OCI-M1 (cell line): ENCODE data around the gene PPP2R2C.

Experiments used
- DNase-seq: peaks from one replicate; lab custom pipeline; 2025; lab: John Stamatoyannopoulos, UW

The PPP2R2C gene

DNA sequence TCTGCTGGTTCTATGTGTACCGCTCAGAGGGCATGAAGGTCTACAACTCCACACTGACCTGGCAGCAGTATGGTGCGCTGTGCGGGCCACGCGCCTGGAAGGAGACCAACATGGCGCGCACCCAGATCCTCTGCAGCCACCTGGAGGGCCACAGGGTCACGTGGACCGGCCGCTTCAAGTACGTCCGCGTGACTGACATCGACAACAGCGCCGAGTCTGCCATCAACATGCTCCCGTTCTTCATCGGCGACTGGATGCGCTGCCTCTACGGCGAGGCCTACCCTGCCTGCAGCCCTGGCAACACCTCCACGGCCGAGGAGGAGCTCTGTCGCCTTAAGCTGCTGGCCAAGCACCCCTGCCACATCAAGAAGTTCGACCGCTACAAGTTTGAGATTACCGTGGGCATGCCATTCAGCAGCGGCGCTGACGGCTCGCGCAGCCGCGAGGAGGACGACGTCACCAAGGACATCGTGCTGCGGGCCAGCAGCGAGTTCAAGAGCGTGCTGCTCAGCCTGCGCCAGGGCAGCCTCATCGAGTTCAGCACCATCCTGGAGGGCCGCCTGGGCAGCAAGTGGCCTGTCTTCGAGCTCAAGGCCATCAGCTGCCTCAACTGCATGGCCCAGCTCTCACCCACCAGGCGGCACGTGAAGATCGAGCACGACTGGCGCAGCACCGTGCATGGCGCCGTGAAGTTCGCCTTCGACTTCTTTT, 170.5 kb downstream of the PPP2R2C start:
- DNase-seq: no peak

DNA sequence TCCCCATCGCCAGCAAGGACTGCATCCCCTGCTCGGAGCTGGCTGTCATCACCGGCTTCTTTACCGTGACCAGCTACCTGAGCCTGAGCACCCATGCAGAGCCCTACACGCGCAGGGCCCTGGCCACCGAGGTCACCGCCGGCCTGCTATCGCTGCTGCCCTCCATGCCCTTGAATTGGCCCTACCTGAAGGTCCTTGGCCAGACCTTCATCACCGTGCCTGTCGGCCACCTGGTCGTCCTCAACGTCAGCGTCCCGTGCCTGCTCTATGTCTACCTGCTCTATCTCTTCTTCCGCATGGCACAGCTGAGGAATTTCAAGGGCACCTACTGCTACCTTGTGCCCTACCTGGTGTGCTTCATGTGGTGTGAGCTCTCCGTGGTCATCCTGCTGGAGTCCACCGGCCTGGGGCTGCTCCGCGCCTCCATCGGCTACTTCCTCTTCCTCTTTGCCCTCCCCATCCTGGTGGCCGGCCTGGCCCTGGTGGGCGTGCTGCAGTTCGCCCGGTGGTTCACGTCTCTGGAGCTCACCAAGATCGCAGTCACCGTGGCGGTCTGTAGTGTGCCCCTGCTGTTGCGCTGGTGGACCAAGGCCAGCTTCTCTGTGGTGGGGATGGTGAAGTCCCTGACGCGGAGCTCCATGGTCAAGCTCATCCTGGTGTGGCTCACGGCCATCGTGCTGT, 171.2 kb downstream of the PPP2R2C start:
- no peak for DNase-seq

DNA sequence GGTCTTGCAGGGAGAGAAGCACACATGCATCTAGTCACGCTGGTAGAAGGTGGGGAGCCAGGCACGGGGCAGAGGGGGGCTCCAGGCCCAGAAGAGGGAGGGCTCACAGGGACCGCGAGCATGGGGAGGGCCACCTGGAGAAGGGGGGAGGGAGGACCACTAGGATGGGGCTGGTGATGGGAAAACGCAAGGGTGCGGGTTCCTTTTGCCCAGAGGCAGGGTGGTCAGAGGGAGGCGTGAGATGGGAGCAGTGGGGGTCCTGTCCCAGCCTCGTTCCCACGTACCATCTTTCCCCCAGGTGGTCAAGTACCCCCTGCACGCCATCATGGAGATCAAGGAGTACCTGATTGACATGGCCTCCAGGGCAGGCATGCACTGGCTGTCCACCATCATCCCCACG, 172.1 kb downstream of the PPP2R2C start:
- no peak for DNase-seq

DNA sequence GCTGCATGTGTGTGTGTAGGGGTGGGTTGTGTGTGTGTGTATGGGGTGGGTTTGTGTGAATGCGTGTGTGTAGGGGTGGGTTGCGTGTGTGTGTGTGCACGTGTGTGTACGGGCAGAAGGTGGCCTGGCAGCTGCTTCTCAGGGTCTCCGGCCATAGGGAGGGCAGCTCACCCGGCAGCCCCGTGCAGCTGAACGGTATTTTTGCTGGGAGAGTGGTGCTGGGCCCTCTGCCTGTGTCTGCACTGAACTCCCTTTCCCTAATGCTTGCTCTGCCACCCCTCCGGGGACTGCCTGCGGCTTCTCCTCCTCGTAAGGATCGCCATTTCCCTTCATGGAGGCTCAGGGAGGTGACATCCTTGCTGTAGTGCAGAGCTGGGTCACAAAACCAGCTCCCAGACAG, 172.5 kb downstream of the PPP2R2C start:
- no peak for DNase-seq

DNA sequence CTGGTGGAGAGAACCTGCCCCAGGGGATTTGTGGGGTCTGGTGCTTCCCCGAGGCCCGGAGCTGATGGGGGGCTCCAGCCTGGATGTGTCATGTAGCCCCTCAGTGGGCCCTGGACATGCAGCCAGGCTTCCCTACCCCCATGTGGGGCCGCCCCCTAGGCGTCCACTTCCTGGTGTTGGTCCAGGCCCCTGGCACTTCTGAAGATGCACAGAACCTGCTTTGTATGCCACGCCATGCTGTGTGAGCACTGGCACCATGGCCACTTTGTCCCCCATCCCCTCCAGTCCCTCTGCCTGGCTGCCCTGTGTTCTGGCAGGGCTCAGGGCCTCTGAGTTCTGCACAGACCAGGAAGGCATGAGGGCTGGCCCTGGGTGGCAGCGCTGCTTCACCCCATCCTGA, 173.6 kb downstream of the PPP2R2C start:
- no peak for DNase-seq

DNA sequence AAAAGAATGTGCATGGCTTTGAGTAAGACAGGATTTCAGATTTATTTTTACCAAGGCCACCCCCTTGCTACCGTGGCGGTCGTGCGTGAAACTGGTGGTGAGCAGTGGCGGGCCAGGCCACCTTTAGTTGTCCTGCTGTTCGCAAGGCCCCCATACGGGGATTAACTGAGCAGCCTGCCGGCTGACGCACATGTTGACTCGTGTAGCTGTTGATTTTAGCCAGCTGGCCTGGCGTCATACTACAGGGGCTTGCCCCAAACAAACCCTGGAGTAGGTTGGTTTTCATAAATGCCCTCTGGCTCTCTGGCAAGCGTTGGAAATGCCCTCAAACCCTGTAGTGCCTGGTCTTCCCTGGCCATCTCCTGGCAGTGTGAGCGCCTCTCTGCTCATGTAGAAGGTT, 174.4 kb downstream of the PPP2R2C start:
- DNase-seq: no peak

DNA sequence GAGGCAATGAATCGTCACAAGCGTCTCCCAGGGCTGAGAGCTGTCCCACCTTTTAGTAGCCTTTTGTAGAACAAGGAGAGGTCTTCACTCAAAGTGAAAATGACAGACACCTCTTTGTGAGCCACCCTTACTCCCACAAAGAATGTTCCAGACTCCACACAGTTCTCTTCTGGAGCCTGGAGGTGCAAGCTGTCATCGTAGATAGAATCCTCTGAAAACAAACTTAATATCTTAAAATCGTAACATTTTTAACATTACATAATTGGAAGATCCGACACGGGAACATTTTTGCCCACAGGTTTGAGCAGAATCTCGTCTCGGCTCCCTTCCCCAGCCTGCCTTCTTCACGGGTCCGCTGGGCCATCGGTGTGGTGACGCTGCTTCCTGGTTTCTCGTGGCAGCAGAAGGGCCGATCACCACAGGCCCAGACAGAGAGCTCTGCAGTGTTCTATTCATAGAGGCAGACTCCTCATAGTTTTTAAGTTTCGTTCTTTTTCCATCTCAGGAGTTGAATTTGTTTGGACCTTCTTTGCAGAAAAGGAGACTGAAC, 175.1 kb downstream of the PPP2R2C start:
- no peak for DNase-seq

DNA sequence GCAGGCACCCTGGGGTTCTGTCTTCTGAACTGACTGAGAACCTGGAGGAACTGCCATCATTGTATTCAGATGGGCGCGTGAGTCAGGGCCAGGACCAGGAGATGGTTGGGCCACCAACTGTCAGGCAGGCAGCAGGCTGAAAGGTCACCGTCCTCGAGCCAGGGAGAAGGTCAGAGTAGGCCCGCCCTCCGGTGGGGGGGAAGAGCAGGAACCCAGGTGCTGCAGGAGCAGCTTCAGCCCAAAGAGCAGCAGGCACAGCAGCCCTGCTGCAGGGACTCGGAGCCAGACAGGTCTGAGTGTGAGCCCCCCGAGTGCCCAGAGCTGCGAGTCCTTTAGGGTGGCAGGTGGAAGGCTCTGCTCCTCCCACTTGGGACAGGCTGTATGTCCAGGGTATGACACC, 176.4 kb downstream of the PPP2R2C start:
- DNase-seq: no peak

DNA sequence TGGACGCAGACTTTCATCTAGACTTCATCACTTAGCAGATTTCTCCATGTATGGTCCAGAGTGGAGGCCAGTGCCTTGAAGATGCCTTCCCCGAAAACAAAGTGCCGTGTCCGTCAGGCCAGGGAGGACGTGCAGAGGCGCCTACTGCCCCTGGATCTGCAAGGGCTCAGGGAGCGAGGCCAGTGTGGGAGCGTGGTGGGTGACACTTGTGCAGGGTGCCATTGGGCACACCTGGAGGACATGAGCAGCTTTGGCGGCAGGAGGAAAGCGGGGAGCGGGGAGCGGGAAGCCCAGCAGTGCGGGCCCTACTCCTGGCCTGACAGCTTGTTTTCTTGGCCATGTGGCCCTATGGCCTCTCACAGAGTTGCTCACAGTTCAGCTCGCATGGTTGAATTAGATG, 176.9 kb downstream of the PPP2R2C start:
- DNase-seq: no peak

DNA sequence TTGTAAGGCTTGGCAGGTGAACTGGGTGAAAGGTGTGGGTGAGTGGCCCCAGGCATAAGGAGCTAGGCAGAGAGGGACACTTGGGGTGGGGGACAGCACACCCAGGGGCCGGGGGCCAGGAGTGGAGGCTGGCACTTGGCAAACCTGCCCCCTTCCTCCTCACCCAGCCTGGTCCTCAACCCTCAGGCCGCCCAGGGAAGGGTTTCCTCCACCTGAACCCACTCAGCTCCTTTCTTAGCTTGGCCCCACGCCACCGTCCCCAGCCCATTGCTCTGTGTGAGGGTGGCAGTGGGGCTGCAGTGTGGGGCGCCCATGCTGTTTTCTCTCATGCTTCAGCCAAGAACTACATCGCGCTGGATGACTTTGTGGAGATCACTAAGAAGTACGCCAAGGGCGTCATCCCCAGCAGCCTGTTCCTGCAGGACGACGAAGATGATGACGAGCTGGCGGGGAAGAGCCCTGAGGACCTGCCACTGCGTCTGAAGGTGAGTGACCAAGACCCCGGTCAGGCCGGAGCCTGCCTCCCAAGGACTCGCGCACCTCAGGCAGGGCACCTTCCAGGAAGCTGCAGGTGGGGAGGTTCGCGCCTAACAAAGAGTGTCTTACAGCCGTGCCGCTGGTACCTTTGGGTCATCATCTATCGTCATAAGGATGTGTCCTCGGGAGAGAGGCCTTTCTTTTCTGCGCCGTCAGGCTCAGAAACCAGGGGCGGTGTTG, 177.6 kb downstream of the PPP2R2C start:
- no peak for DNase-seq

DNA sequence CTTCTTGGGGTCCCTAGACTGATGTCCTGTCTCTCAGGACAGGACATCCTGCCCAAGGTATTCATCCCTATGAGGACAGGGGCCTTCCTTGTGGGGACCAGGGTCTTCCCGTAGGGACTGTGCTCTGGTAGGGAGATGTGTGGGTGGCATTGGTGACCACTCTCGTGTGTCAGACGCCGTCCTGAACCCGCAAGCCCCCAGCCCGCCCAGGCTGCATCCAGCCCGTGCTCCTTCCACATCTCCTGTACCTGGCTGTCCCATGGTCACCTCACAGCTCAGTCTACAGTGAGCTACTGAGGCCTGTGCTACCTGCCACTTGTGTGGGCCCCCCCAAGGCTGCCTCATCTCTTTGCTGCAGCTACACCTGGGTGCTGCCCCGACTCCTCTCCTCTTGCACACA, 178.8 kb downstream of the PPP2R2C start:
- no peak for DNase-seq

DNA sequence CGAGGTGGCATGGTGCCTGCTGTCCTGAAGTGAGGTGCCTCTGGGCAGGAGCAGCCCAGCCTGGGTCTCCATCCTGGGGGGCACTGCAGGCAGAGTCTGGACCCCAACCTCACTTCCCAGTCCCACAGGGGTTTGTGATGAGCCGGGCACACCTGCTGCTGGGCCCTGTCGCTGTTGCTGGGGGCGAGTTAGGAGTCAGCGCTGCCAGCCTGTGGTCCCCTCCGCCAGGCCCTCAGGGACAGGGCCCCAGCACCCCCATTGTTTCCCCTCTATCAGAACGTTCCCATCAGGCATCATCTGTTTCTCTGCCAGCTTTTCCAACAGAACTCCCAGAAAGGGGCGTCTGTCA, 179.3 kb downstream of the PPP2R2C start:
- DNase-seq: no peak

DNA sequence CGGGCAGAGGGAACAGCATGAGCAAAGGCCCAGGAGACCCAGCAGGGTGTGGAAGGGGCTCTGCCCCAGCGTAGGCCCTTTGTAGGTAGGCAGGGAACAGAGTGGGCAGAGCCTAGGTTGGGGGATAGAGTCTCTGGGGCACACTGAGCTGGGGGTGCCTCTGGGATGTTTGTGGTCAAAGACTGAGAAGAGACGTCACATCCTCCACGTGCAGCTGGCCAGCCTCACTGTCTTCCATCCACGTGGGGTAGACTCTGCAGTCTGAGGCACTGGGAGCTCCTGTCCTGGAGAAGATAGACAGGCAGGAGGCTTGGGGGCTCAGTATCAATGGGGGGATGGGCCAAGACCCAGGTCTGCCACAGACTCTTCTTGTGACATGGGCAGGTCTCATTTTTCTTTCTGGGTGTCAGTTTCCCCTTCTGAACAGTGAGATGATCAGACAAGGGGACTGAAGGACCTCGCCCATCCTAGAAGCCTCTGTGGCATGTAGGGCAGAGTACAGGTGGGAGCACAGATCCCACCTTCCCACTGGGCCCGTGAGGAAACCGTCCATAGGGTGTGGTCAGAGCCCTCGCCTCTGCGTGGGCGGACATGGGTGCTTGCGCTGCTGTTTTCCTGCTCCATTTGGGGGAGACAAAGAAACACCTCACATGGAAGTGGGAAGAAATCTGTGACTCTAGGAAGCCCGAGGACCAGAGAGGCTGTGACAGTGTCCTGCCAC, 179.9 kb downstream of the PPP2R2C start:
- DNase-seq: no peak

DNA sequence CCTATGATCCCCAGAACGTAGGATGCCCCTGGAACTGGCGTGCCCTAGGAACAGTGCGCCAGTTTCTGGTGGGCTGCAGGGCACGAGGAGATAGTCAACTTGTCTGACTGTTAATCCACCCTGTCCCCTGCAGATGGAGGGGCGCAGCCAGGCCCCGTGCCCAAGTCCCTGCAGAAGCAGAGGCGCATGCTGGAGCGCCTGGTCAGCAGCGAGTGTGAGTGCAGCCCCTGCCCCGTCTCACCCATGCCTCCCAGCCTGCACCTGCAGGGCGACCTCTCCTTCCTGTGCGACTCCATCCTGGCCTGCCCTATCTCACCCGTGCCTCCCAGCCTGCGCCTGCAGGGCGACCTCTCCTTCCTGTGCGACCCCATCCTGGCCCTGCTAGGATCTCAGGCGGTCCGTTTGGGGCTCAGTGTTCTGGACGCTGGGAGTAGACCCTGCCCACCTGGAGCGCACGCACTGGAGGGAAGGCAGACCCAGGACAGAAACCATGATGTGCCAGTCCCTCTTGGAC, 180.6 kb downstream of the PPP2R2C start:
- no peak for DNase-seq

DNA sequence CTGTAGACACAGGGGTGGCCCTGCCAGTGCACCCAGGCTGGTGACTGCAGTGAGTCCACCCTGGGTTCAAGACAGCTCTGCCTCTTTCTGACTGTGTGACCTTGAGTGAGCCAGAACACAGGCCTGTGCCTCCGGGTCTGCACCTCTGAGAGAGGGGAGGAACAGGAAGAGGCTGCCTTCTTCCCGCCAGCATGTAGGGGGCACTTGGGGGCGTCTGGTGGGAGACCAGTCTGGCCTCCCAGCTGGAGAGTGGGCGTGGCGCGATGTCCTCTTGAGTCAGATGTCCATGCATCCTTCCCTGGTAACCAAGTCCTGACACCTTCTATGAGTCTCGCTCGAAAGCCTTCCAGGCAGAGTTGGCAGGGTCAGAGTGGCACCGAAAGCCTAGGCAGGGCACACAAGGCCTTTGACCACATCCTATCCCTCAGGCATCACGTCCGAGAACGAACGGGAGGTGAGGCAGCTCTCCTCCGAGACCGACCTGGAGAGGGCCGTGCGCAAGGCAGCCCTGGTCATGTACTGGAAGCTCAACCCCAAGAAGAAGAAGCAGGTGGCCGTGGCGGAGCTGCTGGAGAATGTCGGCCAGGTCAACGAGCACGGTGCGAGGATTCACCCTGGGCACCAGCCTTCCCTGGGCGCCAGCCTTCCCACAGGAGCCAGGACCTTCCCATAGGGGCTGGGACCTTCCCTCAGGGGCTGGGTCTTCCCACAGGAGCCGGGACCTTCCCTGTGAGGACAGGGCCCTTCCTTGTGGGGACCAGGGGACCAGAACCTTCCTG, 181.5 kb downstream of the PPP2R2C start:
- DNase-seq: no peak

DNA sequence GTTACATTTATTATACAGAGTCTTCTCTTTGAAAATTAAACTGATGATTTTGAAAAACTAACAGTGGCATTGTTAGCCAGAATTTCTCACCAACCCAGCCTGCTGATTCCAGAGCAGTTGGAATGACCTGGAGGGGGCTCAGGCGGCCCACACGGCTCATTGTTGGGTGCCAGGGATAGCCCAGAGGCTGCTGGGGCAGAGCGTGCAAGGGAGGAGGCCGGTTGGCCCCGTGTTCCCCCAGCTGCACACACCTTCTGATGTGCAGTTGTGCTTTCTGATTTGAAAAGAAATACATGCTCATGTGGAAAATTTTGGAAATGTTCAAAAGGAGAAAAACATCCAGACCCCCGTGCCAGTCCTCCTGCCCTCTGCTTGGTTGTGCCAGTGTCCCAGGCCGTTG, 182.2 kb downstream of the PPP2R2C start:
- no peak for DNase-seq

DNA sequence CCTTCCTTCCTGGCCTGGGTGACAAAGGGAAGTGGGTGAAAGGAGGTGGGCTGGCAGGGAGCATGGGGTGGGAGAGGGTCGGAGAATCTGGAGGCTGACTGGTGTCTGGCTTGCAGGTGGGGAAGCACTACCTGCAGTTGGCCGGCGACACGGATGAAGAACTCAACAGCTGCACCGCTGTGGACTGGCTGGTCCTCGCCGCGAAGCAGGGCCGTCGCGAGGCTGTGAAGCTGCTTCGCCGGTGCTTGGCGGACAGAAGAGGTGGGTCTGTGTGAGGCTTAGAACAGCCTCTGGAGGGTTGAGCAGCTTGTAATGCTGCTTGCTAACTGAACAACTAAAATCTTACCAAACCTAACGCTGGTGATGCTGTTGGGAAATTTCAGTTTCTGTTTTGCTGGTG, 183.5 kb downstream of the PPP2R2C start:
- no peak for DNase-seq

DNA sequence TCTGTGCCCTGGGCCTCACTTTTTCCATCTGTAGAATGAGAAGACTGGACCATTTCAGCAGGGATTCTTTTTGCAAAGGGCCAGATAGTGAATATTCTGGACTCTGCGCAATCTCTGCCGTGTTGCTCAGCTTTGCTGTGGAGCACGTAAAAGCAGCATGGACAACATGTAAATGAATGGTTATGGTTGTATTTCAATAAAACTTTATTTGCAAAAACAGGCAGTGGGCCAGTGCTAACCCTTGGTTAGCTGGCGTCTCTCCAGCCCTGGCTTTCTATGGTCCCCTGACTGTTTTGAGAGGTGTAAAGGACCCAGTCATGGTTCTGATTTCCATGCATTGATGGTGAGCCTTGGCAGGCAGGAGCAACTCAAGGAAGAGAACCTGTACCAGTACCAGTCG, 184.1 kb downstream of the PPP2R2C start:
- no peak for DNase-seq

DNA sequence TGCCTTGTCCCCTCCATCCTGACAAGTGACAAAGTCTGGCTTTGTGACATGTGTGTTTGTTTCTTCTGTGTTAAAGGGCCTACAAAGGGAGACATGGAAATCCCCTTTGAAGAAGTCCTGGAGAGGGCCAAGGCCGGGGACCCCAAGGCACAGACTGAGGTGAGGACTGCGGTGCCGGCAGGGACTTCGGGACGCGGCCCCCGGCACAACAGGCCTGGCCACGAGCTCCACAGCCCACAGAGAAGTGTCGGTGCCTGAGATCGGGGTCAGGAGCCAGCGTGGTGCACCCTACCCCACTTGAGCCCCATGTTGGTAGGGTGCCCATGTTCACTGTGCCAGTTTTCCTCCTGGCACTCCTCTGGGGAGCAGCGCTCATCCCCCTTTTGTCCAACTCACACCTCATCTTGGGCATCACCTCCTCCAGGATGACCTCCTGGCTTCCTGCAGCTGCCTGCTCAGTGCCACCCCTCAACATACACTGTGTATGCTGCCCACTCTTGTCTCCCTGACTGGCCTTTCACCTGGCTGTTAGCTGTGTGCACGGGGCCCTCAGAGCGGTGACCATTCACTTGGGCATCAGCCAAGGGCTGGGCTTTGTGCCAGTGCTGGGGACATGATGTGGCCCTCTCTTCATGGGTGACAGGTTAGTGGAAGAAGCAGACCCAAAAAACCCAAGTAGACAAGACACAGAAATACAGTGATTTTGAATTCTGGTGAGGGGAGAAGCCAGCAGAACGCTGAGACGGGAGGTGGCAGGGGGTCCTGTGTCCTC, 185.2 kb downstream of the PPP2R2C start:
- DNase-seq: no peak

DNA sequence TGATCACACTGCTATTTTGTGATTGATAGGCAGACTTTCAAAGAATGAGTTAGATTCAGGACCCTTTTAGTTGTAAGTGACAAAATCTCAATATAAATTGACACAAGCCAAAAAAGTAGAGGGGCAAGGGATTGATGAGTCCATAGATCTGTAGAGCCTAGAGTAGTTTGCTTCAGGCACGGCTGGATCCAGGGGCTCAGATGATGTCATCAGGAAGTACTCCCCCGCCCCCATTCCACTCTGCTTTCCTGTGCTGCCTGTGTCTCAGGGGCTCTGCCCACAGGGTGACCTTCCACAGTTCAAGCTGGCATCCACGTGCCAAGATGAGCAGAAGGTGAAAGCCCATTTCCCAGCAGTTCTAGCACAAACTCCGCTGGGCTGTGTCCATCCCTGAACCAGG, 189.1 kb downstream of the PPP2R2C start:
- no peak for DNase-seq

DNA sequence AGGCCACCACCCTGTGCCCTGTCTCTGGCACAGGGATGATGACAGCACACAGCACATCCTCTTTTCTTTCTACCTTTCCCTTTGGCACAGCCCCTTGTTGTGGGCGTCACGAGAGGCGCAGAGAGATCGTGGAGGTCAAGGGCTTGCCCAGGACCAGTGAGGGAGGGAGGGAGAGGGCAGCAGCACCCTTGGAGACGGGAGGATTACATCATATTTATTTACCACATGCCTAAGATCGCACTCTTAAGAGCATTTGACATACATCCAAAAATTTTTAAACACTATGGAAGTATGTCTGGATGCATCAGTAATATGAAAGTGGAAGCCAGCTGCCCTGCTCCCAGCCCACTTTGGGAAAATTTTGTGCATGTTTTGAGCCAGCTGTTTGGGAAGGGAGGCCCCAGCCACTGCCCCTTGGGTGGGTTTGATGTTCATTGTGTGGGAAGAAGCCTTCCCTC, 190.1 kb downstream of the PPP2R2C start:
- DNase-seq: no peak
